IMR-90 (cell line): ENCODE data around the gene ARHGAP15. TPM values are rescaled to one million over a fixed set of nuclear protein-coding genes. Genes with fewer than 3 reads are reported as not detected.

Source experiments
- ATAC-seq: fragments of 200-7000 bp; cut with Tn5 transposase; 2 replicates; pipeline ENCODE4 v1.9.1; 2020; ENCODE audit warnings: low read depth, mild to moderate bottlenecking, moderate library complexity
- BruUV-seq: library from RNA; stranded (reverse); fragments of 400-500 nt; replicated peaks from 2 replicates; lab custom pipeline; 2021; lab: Mats Ljungman, UMichigan
- CTCF ChIA-PET: fragments of 300-600 bp; formaldehyde crosslinking; extraction: SDS; loops from one replicate; lab custom pipeline; 2021; ENCODE audit warnings: antibody characterized with exemption; lab: Yijun Ruan, JAX
- POLR2A ChIA-PET: fragments of 300-600 bp; sonication (Branson Sonifier 250); formaldehyde crosslinking; loops from one replicate; lab custom pipeline; 2022; ENCODE audit warnings: antibody characterized with exemption; ENCODE audit not compliant: unreplicated experiment; lab: Charles Lee
- DNase-seq: peaks from one replicate; pipeline ENCODE4 v3.0.0; 2013
- H2AFZ ChIP-seq: replicated peaks from 2 replicates; pipeline ENCODE3; 2013; ENCODE audit warnings: low read length, mild to moderate bottlenecking; ENCODE audit not compliant: poor library complexity
- H2AK5ac ChIP-seq: 2 replicates; pipeline ENCODE4 v1.6.1; 2013; ENCODE audit warnings: low read depth, low read length, inconsistent platforms
- H2AK9ac ChIP-seq: replicated peaks from 2 replicates; pipeline ENCODE3; 2013; ENCODE audit warnings: mild to moderate bottlenecking, low read depth, low read length, moderate library complexity; ENCODE audit not compliant: poor library complexity
- H2BK120ac ChIP-seq: 2 replicates; pipeline ENCODE4 v1.6.1; 2013; ENCODE audit warnings: low read depth, low read length, inconsistent platforms
- H2BK15ac ChIP-seq: 3 replicates; pipeline ENCODE4 v1.6.1; 2013; ENCODE audit warnings: low read depth, low read length, inconsistent platforms
- H2BK20ac ChIP-seq: 2 replicates; pipeline ENCODE4 v1.6.1; 2013; ENCODE audit warnings: low read depth, mild to moderate bottlenecking, inconsistent platforms, low read length, moderate library complexity
- H2BK5ac ChIP-seq: 2 replicates; pipeline ENCODE4 v1.6.1; 2013; ENCODE audit warnings: mild to moderate bottlenecking, low read depth, low read length, inconsistent platforms; ENCODE audit not compliant: poor library complexity, severe bottlenecking
- H3K14ac ChIP-seq: replicated peaks from 2 replicates; pipeline ENCODE4 v1.6.1; 2013; ENCODE audit warnings: low read depth, low read length, inconsistent platforms
- H3K18ac ChIP-seq: 2 replicates; pipeline ENCODE4 v1.6.1; 2013; ENCODE audit warnings: low read depth, low read length, control low read depth
- H3K23ac ChIP-seq: 2 replicates; pipeline ENCODE4 v1.6.1; 2013; ENCODE audit warnings: low read depth, low read length, inconsistent platforms
- H3K27ac ChIP-seq: 2 replicates; pipeline ENCODE4 v1.5.1; 2013; ENCODE audit warnings: mild to moderate bottlenecking, control low read depth, low read length; ENCODE audit not compliant: insufficient read depth
- H3K27me3 ChIP-seq: 2 replicates; pipeline ENCODE4 v1.6.1; 2013; ENCODE audit warnings: low read length; ENCODE audit not compliant: control insufficient read depth, insufficient read depth
- H3K36me3 ChIP-seq: 2 replicates; pipeline ENCODE4 v1.6.1; 2013; ENCODE audit warnings: low read length, mixed read lengths; ENCODE audit not compliant: control insufficient read depth, insufficient read depth
- H3K4ac ChIP-seq: 2 replicates; pipeline ENCODE4 v1.6.1; 2013; ENCODE audit warnings: low read depth, low read length, inconsistent platforms
- H3K4me1 ChIP-seq: 2 replicates; pipeline ENCODE4 v1.6.1; 2013; ENCODE audit warnings: low read length, mixed read lengths; ENCODE audit not compliant: control insufficient read depth, insufficient read depth
- H3K4me2 ChIP-seq: 2 replicates; pipeline ENCODE4 v1.6.1; 2013; ENCODE audit warnings: low read depth, mild to moderate bottlenecking, control low read depth, low read length, moderate library complexity
- H3K4me3 ChIP-seq: 2 replicates; pipeline ENCODE4 v1.5.1; 2013; ENCODE audit warnings: low read depth, mild to moderate bottlenecking, control low read depth, low read length, moderate library complexity; ENCODE audit not compliant: insufficient read depth
- H3K56ac ChIP-seq: 2 replicates; pipeline ENCODE4 v1.6.1; 2013; ENCODE audit warnings: low read length, inconsistent platforms; ENCODE audit not compliant: insufficient read depth; ENCODE audit errors: extremely low read depth
- H3K79me1 ChIP-seq, 2 experiments: 2 replicates each; pipeline ENCODE4 v1.6.1; 2013; ENCODE audit warnings: low read length in 2 of 2, inconsistent platforms in 1 of 2, low read depth in 1 of 2
- H3K9ac ChIP-seq: 2 replicates; pipeline ENCODE4 v1.6.1; 2013; ENCODE audit warnings: low read depth, low read length, control low read depth
- H3K9me1 ChIP-seq: 2 replicates; pipeline ENCODE4 v1.6.1; 2013; ENCODE audit warnings: low read length, inconsistent platforms; ENCODE audit not compliant: insufficient read depth
- H3K9me3 ChIP-seq: 2 replicates; pipeline ENCODE4 v1.6.1; 2013; ENCODE audit warnings: low read length; ENCODE audit not compliant: control insufficient read depth, insufficient read depth
- H4K20me1 ChIP-seq: 2 replicates; pipeline ENCODE4 v1.6.1; 2013; ENCODE audit warnings: low read length, inconsistent platforms; ENCODE audit not compliant: insufficient read depth
- H4K5ac ChIP-seq: 2 replicates; pipeline ENCODE4 v1.6.1; 2013; ENCODE audit warnings: mild to moderate bottlenecking, low read depth, low read length, control low read depth
- H4K8ac ChIP-seq, 2 experiments: 2 replicates each; pipeline ENCODE4 v1.6.1; 2013; ENCODE audit warnings: low read depth in 2 of 2, low read length in 2 of 2, control low read depth in 1 of 2, inconsistent platforms in 1 of 2
- H4K91ac ChIP-seq: 2 replicates; pipeline ENCODE4 v1.6.1; 2013; ENCODE audit warnings: low read depth, low read length, inconsistent platforms; ENCODE audit not compliant: insufficient read depth
- CEBPB ChIP-seq: IDR thresholded peaks from 2 replicates; pipeline ENCODE4 v1.6.1; 2012; ENCODE audit warnings: low read depth, low read length, improper control_type of control experiment
- FOS ChIP-seq: fragments of 150-350 bp; IDR thresholded peaks from 2 replicates; pipeline ENCODE4 v1.6.1; 2016; ENCODE audit warnings: low read depth, low read length
- MAZ ChIP-seq: IDR thresholded peaks from 2 replicates; pipeline ENCODE4 v1.6.1; 2012; ENCODE audit warnings: low read depth, mild to moderate bottlenecking, low read length, improper control_type of control experiment, moderate library complexity, borderline replicate concordance
- WGBS, 2 experiments: methylation state at CpG; one replicate each; pipeline versions ENCODE4 v1.1.5 to v1.1.7; 2013; ENCODE audit warnings: missing lambda C conversion rate in 2 of 2; ENCODE audit not compliant: insufficient read length in 1 of 2; ENCODE audit errors: extremely low coverage in 2 of 2; 5-methylcytosine and 5-hydroxymethylcytosine counted together
- dilution Hi-C: fragments of 300-500 bp; cut with HindIII; formaldehyde crosslinking; loops from one replicate; pipeline ENCODE4 v1.14.3; 2018; ENCODE audit warnings: low sequenced_read_pairs; ENCODE audit not compliant: unreplicated experiment
- in situ Hi-C: fragments of 300-500 bp; cut with MboI; formaldehyde crosslinking; loops from 3 replicates; pipeline ENCODE4 v1.14.3; 2019; ENCODE audit warnings: low sequenced_read_pairs, inconsistent platforms, mixed read lengths
- intact Hi-C: fragments of 100-400 bp; cut with micrococcal nuclease; formaldehyde crosslinking; loops from 2 replicates; pipeline ENCODE4 v1.10.0; 2022
- polyA plus RNA-seq, 3 experiments: library from polyadenylated mRNA; depleted of rRNA; stranded (reverse); fragments of >200 nt; gene quantifications; 2 replicates each; pipeline ENCODE4 v1.2.3, GENCODE V29; 2012; ENCODE audit warnings: low replicate concordance in 1 of 3
- total RNA-seq: library from RNA; depleted of rRNA; stranded (reverse); fragments of >200 nt; gene quantifications from 2 replicates; pipeline ENCODE4 v1.2.3, GENCODE V29; 2012

Gene ARHGAP15
- total and polyA plus RNA-seq, 2 of the 4 experiments (the other 2 are of a cell fraction), result not detected

DNA sequence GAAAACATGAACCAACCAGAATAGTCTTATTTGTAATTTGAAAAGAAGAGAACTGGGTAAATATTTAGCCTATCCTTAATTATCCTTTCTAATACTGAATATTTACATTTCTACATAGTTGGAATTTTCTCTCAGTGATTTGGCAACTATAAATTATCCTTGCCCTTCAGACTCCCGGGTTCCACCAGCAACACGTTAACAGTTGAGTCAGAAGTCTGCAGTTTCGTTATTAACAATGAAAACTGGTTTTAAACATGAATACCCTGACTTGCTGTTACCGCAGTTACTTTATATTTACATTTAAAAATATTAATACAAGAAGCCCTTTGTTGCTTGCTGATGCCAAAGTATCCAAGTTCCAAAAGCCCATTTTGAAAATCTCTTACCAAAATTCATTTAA, 673.0 kb downstream of the ARHGAP15 start:
- no peak overlapping the region for H2AK5ac ChIP-seq
- H2BK5ac ChIP-seq, result peak overlapping the region; percentile 96
- CTCF ChIA-PET, result interaction anchor here (1.0 kb wide), 1 partner anchor 34 kb away, joined by 3 read pairs; no protein-coding TSS in a partner anchor
- H3K79me1 ChIP-seq, result no peaks in the 10 kb centered on the region
- no TSS peak for BruUV-seq
- H2BK120ac ChIP-seq, result peak overlapping the region; percentile 100
- dilution Hi-C loops (no loop called here), in situ Hi-C loops (no loop called here), intact Hi-C loops (loop anchor here (5.0 to 10.0 kb wide), 3 partner anchors 135 to 713 kb away; no protein-coding TSS in a partner anchor)
- H4K8ac ChIP-seq, result peak overlapping the region; percentile 87 to 91
- no peak overlapping the region for H3K4me3 ChIP-seq
- 0% methylated on average over 2 of the region's 4 CpGs; no CpG with 5 or more reads in 1 of the 2 experiments for WGBS, 2 experiments
- ATAC-seq, result peak; percentile 84
- peak; percentile 90 for DNase-seq
- H3K18ac ChIP-seq, result peak overlapping the region; percentile 100
- no peaks in the 10 kb centered on the region for H3K27me3 ChIP-seq
- H3K4me2 ChIP-seq, result peak overlapping the region; percentile 69; the same call in 1 of the 2 replicates
- no peak overlapping the region for H2AK9ac ChIP-seq
- H2BK20ac ChIP-seq, result peak overlapping the region; percentile 100
- POLR2A ChIA-PET, result no interaction called here
- peak overlapping the region; percentile 97; the same call in 1 of the 2 replicates for H4K91ac ChIP-seq
- peak overlapping the region; percentile 86 for H3K23ac ChIP-seq
- no peaks in the 10 kb centered on the region for H4K20me1 ChIP-seq
- peaks cover 13% of the 10 kb centered on the region for H3K4me1 ChIP-seq
- H3K9me3 ChIP-seq, result no peaks in the 10 kb centered on the region
- H3K9me1 ChIP-seq, result peaks cover 9% of the 10 kb centered on the region
- peak overlapping the region; percentile 91 for H3K56ac ChIP-seq
- H3K27ac ChIP-seq, result peak overlapping the region; percentile 94
- peak overlapping the region; percentile 98 for H3K14ac ChIP-seq
- H4K5ac ChIP-seq, result peak overlapping the region; percentile 100; the same call in 1 of the 2 replicates
- no peaks in the 10 kb centered on the region for H3K36me3 ChIP-seq
- 0 out of 2 replicates have a peak overlapping the region, but pooled peaks have one; percentile 30 for H3K9ac ChIP-seq
- no peak for TF ChIP-seq MAZ
- peak; percentile 47; the same call in 1 of the 2 replicates for TF ChIP-seq CEBPB
- TF ChIP-seq FOS, result peak; percentile 72; the same call in 1 of the 2 replicates
- no peak overlapping the region for H2AFZ ChIP-seq
- H2BK15ac ChIP-seq, result peak overlapping the region; percentile 96; the same call in 2 of the 3 replicates
- H3K4ac ChIP-seq, result peak overlapping the region; percentile 100
